ENCODE results near the gene ZNF462.
"Not testable (repeated sequence)": the region's sequence is repeated elsewhere in the genome, so short reads cannot be mapped to it uniquely, and the experiment has no call there.

ZNF462 gene

DNA sequence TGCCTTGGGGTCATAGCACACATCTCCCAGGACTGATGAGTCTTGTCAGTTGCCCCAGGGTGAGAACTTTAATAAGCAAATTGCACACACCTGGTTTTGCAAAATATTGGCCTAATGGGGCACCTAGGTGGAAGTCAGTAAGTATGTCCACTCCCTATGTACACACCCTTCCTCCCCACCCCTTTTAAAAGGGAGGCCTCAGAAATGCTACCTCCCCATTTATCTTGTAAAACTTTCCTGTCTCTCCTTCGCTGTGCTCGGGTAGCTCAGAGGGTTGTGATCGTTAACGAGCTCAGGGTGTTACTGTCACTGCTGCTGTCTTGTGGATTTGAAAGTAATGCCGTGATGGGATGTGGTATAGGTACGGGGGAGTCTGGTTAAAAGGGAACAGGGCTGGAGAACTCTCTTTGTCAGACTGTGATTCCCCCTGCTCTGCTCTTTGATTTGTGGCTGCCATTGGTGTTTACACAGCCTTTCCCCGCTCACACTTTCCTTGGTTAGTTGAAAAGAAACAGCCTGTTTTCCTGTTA is 26.2 kb downstream of the ZNF462 start:
- DNase-seq: no peak

DNA sequence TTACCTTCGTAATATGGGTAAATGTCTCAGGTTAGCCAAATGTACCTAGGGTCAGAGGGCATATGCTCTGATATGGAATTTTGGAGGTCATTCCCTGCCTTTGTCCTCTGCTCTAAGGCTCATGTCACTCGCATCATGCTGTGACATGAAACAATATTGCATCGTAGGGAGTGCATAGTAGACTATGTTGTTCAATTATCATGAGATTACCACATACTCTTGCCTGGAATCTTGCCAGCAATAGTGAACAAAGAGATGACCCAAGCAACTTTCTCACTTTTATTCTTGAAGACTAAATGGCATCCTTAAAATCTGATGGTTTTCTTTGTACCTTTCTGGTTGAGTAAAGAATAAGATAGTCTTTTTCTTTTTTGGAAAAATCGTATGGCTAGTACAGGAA is 27.6 kb downstream of the ZNF462 start:
- DNase-seq: no peak

DNA sequence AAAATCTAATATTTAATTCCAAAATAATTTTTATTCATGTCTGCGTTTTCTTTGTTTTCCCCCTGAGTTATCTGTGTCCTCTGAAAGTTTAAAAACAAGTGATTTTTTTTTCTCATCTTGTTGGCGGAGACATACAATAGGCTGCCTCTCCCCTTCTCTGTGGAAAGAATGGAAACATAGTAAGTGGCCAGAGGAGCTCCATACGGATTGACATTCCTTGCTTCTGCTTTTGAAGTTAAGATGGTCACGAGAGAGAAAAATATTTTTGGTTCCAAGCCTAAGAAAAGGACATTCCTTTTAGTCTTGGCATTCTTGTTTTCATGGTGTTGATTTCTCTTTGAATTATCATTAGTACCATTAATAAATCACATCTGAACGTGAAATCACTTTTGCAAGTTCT is 28.3 kb downstream of the ZNF462 start:
- no peak for DNase-seq

DNA sequence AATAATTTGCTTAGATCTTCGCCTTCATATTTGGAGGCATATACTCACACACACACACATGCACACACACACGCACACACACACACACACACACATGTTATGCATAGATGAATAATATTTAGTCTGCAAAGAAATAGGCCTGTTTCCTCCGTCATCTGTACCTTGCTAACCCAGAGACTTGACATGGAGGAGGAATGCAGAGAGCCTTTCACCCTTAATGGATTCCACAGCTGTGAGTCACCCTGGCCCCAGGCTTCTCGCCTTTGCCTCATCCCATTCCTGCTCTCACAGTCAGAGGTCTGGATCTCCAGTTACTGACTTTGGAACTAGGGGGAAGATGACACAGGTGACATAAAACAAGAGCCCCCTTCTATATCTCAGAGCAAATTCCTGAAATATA is 29.7 kb downstream of the ZNF462 start:
- no peak for DNase-seq

DNA sequence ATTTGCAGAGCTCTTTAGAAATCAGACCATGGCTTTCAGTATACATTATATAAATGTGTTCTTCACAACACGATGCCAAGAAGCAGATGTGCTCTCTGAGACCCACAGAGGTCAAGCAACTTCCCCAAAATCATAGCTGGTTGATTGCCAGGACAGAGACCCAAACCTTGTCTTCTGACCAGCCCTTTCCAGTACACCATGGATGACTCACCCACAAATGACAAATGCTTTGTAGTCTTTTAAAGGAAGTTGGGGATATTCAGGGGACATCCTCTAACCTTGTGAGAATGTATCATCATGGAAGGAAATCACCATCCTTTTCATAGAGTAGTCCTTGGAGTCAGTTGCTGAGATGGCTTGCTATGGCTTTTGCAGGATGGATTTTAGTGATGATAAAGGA is 30.1 kb downstream of the ZNF462 start:
- DNase-seq: no peak

DNA sequence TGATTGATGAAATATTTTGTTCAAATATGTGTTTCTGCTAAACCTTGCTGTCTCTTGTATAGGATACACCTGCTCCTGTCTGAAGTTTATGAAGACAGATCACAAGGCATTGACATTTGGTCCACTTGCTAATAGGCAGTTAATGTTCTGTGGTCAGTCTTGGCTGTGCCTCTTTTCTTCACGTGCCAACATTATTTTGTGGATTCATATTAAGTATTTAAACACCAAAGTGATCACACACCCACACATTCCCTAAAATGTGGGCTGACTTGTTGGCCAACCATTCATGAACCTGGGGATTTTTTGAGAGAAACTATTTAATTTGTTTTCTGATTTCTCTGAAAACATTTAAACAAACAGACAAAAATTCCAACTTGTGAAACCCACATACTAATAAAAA is 33.7 kb downstream of the ZNF462 start:
- no peak for DNase-seq

DNA sequence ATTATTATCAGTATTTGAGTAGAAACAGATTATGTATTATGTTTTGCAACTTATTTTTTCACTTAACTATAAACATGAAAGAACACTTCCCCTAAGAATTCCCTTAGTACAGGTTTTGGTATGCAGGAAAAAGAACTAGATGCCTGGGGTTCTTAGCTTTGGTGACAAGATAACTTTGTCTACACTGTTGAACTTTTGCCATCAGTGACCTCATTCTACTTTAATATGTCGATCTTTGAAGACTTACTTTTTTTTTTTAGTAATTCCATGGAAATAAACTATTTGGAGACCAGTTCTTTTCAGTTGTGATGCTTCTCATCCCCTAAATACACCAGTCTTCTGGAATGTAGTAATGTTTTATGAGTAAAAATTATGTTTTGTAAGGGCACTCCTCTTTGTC is 34.3 kb downstream of the ZNF462 start:
- DNase-seq: no peak

DNA sequence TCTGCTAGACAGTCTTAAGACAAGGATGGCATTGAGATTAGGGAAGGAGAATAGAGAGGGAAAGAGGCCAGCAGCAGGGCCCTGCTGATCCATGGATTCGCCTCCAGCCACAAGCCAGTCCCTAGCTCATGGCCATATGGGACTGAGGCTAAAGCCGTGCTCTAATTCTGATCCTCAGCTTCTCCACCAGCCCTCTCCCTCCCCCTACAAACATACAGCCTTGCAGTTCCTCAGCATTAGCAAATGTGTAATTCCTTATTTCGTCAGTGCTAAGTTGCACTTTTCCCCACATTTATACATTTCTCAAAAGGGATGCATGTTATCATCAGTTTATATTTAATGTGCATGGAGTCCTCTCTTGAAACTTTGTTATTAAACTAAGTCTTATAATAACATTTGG is 34.8 kb downstream of the ZNF462 start:
- no peak for DNase-seq

DNA sequence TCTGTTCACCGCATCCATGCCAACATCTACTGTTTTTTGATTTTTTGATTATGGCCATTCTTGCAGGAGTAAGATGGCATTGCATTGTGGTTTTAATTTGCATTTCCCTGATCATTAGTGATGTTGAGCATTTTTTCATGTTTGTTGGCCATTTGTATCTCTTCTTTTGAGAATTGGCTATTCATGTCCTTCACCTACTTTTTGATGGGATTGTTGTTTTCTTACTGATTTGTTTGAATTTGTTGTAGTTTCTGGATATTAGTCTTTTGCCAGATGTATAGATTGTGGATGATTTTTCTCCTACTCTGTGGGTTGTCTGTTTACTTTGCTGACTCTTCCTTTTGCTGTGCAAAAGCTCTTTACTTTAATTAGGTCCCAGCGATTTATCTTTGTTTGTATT is 37.6 kb downstream of the ZNF462 start:
- DNase-seq: not testable (repeated sequence)

DNA sequence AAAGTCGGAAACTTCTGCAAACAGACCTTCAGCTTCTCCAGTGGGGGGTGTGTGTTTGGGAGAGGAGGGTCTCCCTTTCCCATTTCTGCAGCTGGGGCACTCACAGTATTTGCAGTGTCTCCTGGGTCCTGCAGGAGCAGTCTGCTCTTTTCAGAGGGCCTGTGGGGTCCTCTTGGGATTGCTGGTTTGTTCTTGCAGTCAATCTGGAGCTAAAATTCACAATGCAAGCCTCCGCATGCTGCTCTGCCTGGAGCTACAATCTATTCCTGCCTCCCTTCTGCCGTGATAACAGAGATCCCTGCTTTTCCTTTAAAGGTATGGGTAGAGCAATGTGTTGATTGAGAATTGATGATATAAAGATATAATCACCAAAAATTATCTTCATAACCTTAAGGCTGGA is 43.2 kb downstream of the ZNF462 start:
- DNase-seq: no peak

DNA sequence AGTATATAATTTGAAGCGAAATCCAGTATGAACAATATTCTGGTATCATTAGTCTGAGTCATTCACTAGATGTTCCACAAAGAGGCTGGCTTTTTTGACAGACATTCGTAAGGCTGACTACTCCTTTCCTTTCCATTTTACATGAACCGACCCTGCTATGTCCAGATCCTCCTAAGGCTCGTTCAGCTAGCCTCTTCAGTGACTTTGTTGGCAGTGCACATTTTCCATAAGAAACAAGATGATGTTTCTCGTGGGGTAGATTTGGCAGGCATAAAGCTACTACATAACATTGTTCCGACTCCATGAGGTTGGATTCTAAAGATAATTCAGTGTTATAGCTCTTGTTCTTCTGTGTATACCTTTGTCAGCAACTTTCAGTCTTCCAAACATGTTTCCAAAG is 49.0 kb downstream of the ZNF462 start:
- no peak for DNase-seq

DNA sequence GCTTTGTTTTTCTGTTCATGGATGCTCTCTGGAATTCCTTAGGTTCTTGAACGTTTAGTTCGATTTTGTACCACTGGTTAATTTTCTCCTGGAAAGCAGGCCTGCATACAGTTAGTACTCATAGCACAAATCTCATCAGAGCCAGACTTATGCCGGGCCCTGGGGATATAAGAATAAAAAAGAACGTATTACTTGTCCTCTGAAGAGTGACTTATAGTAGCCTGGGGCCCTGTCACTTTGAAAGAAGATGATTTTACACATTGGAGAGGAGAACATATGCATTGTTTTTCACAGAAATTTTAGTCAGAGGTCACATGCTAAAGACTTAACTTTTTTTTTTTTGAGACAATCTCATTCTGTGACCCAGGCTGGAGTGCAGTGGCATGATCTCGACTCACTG is 50.3 kb downstream of the ZNF462 start:
- no peak for DNase-seq

DNA sequence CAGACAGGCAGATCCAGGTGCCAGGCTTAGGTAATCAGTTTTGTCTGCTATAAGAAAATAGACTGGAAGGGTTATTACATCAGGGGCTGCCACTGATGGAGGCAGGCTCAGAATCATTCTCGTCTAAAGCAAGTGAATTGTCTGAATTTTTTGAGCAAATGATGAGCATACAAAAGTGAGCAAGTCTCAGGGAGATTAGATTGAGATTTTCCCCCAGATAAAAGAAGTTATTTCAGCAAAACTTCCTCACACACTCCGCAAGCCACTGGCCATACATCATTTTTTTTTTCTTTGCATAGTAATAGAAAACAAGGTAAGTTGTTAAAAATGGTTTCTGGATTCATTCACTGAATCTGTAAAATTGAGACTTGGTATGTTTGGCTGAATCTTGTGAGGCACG is 52.9 kb downstream of the ZNF462 start:
- no peak for DNase-seq

DNA sequence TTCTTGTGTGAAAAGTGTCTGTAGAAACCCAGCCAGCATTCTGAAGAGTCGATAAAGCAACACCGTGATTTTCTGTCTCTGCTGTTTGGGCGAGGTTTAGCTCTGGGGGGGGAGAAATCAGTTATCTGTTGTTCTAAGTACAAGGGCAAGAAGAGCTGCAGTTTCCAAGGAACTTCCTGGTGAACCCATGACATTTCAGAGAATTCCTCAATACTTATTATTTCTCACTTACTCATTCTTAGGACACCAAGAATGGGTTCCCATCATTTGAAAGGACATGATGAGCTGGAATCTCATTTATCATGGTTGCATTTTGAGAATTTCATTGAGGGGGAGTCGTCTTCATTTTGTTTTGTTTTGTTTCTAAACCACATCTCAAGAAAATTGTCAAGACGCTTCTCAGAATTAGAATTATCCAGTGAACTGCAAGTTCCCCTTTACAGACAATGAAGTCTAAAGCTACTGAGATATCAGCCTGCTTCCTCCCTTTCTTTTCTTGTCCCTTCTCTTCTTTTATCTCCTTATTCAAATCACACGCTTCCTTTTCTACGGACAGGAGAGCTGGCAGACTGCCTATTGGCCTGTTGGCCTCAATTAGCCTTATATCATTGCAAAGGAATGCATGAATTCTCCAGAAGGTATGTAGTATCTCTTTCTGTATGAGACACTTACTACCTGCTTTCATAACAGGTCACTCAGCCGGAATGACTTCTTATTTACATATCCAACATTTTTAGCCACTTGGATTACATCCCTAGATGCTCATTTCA is 53.7 kb downstream of the ZNF462 start:
- no peak for DNase-seq

DNA sequence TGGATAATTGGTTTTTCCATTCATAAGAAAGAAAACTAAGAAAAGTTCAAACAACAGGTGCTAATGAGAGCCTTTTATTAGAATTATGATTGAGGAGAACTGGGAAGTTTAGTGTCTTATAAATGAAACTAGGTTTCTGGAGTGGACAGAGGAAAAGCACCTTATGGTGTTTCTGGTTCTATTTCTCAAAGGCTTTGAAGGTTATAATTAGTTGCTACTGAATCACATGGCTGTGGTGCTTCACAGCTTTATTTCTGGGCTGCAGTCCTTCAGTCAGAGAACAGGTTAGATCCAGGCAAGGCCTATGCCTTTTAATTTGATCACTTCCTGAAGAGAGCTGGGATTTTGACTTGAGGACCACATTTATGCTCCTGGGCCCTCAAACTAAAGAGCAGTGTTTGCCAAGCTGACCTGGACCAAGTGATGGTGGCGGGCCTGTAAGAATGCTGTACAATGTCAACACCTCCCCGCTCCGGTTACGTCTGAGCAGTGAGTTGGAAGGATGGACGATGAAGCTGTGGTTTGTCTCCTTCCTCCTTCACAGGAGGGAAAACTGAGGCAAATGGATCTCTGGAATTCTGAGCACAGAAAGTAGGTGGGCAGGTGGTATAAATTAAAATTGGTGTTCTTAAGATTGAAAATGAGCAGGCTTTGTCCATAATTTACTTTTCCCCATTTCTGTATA is 56.0 kb downstream of the ZNF462 start:
- DNase-seq: no peak

DNA sequence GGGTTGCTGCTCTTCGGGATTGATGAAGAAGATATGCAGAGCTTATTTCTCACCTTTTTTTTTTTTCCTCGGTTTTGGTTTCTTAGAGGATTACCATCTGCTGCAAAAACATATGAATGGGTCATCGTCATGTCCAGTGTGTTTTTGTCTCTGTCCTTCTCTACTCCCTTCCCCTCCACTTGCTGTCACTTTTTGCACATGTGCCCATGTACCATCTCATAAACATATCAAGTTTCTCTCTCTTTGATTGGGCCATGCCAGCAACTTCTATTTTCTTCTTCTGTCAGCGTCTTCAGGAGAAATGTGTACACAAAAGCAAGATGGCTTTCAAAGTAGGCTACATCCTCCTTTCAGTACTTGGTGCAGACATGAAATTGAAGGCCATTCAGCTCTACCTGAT is 57.1 kb downstream of the ZNF462 start:
- DNase-seq: no peak

DNA sequence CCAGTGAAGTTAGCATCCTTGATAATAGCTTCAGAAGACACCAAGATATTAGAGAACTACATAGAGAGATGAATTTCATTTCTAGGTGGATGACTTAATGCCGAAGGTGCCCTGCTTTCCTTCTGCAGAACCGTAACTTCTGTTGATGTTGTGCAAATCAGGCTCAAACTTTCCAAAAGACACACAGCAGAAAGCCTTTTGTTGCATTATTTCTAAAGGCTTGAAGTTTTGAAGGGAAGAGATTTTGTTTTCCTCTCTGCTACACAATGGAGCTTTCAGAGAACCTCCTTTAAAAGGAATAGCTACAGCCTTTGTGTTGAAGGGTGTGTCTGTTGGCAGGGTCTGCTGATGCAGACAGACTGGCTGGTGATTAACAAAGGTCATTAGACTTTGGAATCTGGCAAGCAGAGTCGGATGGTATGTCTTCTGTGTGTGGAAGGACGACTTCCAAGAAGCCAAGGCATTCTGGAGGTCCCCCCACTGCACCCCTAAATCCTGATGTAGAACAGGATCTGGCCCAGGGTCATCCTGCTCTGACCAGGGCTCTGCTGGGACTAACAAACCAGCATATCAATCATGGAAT is 57.8 kb downstream of the ZNF462 start:
- no peak for DNase-seq

DNA sequence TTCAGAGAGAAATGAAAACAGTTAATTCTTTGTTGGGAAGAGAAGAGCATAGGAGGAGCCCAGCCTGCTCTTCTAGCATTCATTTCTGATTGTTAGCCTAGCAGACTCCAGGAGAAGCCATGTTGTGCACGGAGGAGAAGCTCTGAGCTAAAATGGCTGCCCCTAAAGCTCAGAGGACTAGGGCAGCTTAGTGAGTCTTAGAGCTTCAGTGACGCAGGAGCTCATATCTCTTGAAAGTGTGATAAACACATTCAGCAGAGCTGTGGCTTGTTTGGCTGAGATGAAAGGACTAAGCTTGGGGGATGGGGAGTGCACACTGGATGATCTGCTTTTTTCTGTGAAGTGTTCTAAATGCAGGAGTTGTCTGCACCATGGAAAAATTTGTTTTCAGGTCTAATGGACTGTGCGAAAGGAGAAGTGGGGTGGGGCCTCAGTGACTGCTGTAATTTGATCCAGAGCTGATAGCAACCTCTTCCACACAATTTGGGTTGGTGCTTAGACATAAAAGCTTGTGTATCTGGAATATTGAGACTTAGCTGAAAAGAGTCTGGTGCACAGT is 58.5 kb downstream of the ZNF462 start:
- DNase-seq: no peak

DNA sequence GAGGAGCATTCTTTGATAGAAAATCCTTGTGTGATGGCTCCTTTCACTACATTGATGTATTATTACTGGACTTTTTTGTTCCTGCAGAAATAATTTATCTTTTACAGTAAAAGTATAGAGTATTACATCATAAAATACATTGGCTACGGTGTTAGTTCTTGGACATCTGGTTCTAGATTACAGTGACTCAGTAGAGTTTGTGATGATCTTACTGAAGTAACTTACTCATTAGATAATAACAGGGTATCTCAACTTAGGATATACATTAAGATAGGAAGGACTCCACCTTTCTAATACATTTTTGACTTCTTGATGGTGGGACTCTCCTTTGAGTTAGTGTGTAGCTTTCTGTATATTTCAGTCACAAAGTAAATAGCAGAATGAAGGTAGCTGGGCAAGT is 59.1 kb downstream of the ZNF462 start:
- DNase-seq: no peak

DNA sequence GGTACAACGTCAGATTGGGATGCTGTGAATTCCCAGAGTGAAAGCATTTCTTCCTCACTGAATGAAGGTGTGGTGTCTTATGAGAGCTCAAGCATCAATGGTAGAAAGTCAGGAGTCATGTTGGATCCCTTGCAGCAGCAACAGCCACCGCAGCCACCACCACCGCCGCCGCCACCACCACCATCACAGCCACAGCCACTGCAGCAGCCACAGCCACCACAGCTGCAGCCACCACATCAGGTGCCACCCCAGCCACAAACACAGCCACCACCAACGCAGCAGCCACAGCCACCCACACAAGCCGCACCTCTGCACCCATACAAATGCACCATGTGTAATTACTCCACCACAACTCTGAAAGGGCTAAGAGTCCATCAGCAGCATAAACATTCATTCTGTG is 62.4 kb downstream of the ZNF462 start:
- DNase-seq: no peak

DNA sequence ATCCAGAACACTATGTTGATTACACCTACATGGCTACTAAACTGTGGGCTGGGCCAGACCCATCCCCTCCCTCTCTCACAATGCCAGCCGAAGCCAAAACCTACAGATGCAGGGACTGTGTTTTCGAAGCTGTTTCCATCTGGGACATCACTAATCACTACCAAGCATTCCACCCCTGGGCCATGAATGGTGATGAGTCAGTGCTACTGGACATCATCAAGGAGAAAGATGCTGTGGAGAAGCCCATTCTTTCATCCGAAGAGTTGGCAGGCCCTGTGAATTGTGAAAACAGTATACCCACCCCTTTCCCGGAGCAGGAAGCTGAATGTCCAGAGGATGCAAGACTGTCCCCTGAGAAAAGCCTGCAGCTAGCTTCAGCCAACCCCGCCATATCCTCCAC is 65.0 kb downstream of the ZNF462 start:
- DNase-seq: no peak

DNA sequence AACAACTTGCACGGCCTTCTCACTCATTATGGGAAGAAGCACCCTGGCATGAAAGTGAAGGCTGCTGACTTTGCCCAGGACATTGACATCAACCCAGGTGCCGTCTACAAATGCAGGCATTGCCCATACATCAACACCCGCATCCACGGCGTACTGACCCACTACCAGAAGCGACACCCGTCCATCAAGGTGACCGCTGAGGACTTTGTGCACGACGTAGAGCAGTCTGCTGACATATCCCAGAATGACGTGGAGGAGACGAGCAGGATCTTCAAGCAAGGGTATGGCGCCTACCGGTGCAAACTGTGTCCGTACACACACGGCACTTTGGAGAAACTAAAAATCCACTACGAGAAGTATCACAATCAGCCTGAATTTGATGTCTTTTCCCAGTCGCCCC is 65.4 kb downstream of the ZNF462 start:
- no peak for DNase-seq

DNA sequence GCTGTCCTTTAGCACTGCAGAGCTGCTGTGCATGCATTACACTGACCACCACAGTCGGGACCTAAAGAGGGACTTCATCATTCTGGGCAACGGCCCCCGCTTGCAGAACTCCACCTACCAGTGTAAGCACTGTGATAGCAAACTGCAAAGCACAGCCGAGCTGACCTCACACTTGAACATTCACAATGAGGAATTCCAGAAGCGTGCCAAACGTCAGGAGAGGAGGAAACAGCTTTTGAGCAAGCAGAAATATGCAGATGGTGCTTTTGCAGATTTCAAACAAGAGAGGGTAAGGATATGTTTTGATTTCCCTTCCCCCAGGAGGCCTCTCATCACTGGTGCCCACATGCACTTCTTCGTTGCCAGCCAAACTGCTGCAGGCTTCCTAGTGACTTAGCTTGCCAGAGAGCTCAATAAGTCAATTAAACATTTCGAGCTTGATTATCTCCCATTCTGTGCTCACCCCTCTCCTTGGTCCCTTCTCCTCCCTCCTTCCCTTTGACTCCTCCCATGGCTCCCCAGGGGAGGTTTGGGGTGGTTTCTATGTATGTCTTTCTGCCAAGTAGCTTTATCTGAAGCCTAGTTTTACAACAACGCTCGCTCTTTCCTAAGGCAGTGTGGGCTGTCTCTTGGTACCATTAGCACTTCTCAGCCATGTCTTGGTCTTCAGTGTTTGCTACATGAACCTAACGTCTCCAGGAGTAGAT is 66.7 kb downstream of the ZNF462 start:
- DNase-seq: no peak

Data from SHP77 treated with DMSO at 0.1 percent for 48 hours (cell line).